ENCODE measurements around the gene NSD1.

- TF ChIP-seq CTCF (IDR thresholded peaks at IDR 0.05; ENCODE audit: insufficient read depth, low read length) (no peak), REST (IDR thresholded peaks at IDR 0.05; ENCODE audit: insufficient replicate concordance, low read depth) (no peak), POLR2AphosphoS5 (IDR thresholded peaks at IDR 0.05; ENCODE audit: low read depth) (no peak)
These were observed 37.2 kb upstream of the NSD1 start for GRCh38 chr5:177096162-177097015.
